Measurements from ENCODE around the gene FURIN.
"Not testable (repeated sequence)": the region's sequence is repeated elsewhere in the genome, so short reads cannot be mapped to it uniquely, and the experiment has no call there.

Gene FURIN

GRCh38 chr15:90840954-90841353 is 27.4 kb upstream of the FURIN start:
- DNase-seq: peak in 1 of 58 donors; percentile 4

- DNase-seq: no peak
Observed at GRCh38 chr15:90844696-90845095, 23.7 kb upstream of the FURIN start.

- no peak for DNase-seq
Observed at GRCh38 chr15:90845201-90845949, 23.0 kb upstream of the FURIN start.

- not testable (repeated sequence) for DNase-seq
Observed at GRCh38 chr15:90849424-90849823, 19.0 kb upstream of the FURIN start.

GRCh38 chr15:90851114-90851513 is 17.3 kb upstream of the FURIN start:
- no peak for DNase-seq

GRCh38 chr15:90851940-90852339 is 16.4 kb upstream of the FURIN start:
- no peak for DNase-seq

- no peak for DNase-seq
Observed at GRCh38 chr15:90855139-90855538, 13.2 kb upstream of the FURIN start.

GRCh38 chr15:90857337-90857736 is 11.1 kb upstream of the FURIN start:
- DNase-seq: no peak

GRCh38 chr15:90857883-90858443 is 10.4 kb upstream of the FURIN start:
- no peak for DNase-seq

- no peak for DNase-seq
Observed at GRCh38 chr15:90859234-90860131, 8.9 kb upstream of the FURIN start.

- DNase-seq: no peak
Observed at GRCh38 chr15:90860450-90860849, 7.9 kb upstream of the FURIN start.

GRCh38 chr15:90860942-90861675 is 7.3 kb upstream of the FURIN start:
- DNase-seq: no peak

- DNase-seq: no peak
Observed at GRCh38 chr15:90862487-90862886, 5.9 kb upstream of the FURIN start.

- no peak for DNase-seq
Observed at GRCh38 chr15:90862964-90863778, 5.2 kb upstream of the FURIN start.

GRCh38 chr15:90863987-90864386 is 4.4 kb upstream of the FURIN start:
- no peak for DNase-seq

- no peak for DNase-seq
Observed at GRCh38 chr15:90864507-90864906, 3.9 kb upstream of the FURIN start.

GRCh38 chr15:90865702-90866101 is 2.7 kb upstream of the FURIN start:
- no peak for DNase-seq

- DNase-seq: no peak
Observed at GRCh38 chr15:90866161-90866715, 2.1 kb upstream of the FURIN start.

- no peak for DNase-seq
Observed at GRCh38 chr15:90866800-90867199, 1.6 kb upstream of the FURIN start.

- no peak for DNase-seq
Observed at GRCh38 chr15:90869140-90869541, 753 bp downstream of the FURIN start.

All from anterior cingulate cortex (tissue), 58 donors.